ENCODE results near the gene RIPK4. TPM values are rescaled to one million over a fixed set of nuclear protein-coding genes. Genes with fewer than 3 reads are reported as not detected.

RIPK4 gene
- total RNA-seq, 3 donors from 2014 or later: 15.7 to 30.3 TPM; not detected in 1

- H3K4me3 ChIP-seq: no peak overlapping the region
- DNase-seq (ENCODE audit: low spot score in 2 of 2): peak in 1 of 2 donors; percentile 14
- no peak overlapping the region for H3K27ac ChIP-seq
- intact Hi-C loops (cut with DNase I; ENCODE audit: low total_unique reads): loop anchor here (5.0 kb wide), 1 partner anchor 167 kb away; no protein-coding TSS in a partner anchor
- no peaks in the 10 kb centered on the region for H3K27me3 ChIP-seq
- no peaks in the 10 kb centered on the region for H3K4me1 ChIP-seq
- H3K9me3 ChIP-seq: no peaks in the 10 kb centered on the region
- TF ChIP-seq, protein P1, sequence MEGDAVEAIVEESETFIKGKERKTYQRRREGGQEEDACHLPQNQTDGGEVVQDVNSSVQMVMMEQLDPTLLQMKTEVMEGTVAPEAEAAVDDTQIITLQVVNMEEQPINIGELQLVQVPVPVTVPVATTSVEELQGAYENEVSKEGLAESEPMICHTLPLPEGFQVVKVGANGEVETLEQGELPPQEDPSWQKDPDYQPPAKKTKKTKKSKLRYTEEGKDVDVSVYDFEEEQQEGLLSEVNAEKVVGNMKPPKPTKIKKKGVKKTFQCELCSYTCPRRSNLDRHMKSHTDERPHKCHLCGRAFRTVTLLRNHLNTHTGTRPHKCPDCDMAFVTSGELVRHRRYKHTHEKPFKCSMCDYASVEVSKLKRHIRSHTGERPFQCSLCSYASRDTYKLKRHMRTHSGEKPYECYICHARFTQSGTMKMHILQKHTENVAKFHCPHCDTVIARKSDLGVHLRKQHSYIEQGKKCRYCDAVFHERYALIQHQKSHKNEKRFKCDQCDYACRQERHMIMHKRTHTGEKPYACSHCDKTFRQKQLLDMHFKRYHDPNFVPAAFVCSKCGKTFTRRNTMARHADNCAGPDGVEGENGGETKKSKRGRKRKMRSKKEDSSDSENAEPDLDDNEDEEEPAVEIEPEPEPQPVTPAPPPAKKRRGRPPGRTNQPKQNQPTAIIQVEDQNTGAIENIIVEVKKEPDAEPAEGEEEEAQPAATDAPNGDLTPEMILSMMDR (IDR thresholded peaks at IDR 0.05): no peak
- TF ChIP-seq POLR2AphosphoS5 (IDR thresholded peaks at IDR 0.05) (no peak), POLR2A (IDR thresholded peaks at IDR 0.05) (no peak)
- H3K36me3 ChIP-seq: no peaks in the 10 kb centered on the region
Measured at GRCh38 chr21:41778930-41779600, 12.2 kb upstream of the RIPK4 start.

DNA sequence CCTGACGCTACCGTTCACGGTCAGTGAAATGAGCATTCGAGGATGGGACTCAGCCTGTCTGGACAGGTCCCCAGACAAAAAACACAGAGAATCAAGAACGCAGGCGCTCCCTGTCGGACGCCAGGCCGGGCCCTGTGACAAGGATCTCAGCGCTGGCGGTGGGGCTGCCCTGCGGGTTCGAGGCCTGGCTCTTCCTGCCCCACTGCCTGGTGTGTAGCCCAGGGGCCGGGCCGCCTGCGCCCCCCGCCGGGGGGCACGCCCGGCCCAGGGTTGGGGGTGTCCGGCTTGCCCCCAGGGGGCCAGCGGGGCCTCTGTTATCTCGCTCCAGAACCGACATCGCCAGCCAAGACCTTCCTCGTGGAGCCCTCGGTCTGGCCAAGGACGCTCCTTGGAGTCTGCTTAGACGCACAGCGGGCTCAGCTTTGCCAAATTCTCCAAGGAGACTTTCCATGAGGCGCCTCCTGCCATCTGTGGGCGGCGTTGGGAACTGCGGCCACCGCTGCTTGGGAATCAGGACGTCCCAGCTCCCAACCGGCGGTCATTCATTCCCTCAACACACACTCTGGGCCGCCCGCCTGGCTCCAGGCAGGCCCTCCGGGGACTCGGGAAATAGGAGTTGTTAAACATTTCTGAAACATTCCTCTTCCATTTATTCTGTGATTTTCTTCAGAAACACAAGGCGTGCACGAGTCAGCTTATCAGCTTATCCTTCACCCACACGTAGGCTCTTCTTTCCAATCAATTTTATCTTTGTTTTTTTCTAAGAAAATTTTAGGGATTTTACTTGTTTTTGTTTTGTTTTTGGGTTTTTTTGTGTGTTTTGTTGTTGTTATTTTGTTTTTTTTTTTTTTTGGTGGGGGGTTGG is 11.3 kb upstream of the RIPK4 start:
- Histone ChIP-seq H3K9me3 (no peaks in the 10 kb centered on the region), H3K27ac (peak overlapping the region; percentile 83 to 84), H3K27me3 (no peaks in the 10 kb centered on the region), H3K36me3 (no peaks in the 10 kb centered on the region), H3K4me1 (no peaks in the 10 kb centered on the region), H3K4me3 (peak overlapping the region in 2 of 3 donors; percentile 21 to 36)
- intact Hi-C loops (cut with DNase I; ENCODE audit: low total_unique reads): loop anchor here (5.0 kb wide), 1 partner anchor 166 kb away; no protein-coding TSS in a partner anchor
- DNase-seq (ENCODE audit: low spot score in 2 of 2): peak; percentile 93
- TF ChIP-seq, protein P1 (IDR thresholded peaks at IDR 0.05): peak; percentile 95 to 97 (median 95)
- TF ChIP-seq POLR2AphosphoS5 (IDR thresholded peaks at IDR 0.05) (peak; percentile 10 to 53 (median 18)), POLR2A (IDR thresholded peaks at IDR 0.05) (no peak)

DNA sequence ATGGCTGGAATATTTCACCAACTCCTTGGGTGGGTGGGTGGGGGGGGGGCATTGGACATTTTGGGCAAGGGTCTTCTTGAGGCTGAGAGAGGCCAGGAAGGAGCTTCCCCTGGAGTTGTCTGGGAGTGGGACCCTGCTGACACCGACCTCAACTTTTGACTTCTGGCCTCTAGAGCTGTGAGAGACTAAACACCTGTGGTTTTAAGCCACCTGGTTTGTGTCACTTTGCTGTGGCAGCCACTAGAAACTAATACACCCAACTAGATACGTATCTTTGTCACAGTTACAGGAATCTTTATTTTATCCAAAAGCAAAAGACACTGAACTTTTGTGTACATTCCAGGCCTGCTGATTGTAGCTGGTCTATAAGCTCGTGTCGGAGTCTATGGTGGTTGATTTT is 9.9 kb upstream of the RIPK4 start:
- H3K27me3 ChIP-seq: no peaks in the 10 kb centered on the region

GRCh38 chr21:41775149-41775472 is 8.3 kb upstream of the RIPK4 start:
- intact Hi-C loops (cut with DNase I; ENCODE audit: low total_unique reads): loop anchor here (5.0 kb wide), 1 partner anchor 163 kb away; no protein-coding TSS in a partner anchor
- H3K36me3 ChIP-seq: no peaks in the 10 kb centered on the region
- no peaks in the 10 kb centered on the region for H3K27me3 ChIP-seq
- peak overlapping the region; percentile 46 to 59 for H3K27ac ChIP-seq
- H3K9me3 ChIP-seq: no peaks in the 10 kb centered on the region
- H3K4me3 ChIP-seq: no peak overlapping the region
- TF ChIP-seq, protein P1 (IDR thresholded peaks at IDR 0.05): no peak
- TF ChIP-seq POLR2A (IDR thresholded peaks at IDR 0.05): no peak
- no peak for TF ChIP-seq POLR2AphosphoS5 (IDR thresholded peaks at IDR 0.05)
- H3K4me1 ChIP-seq: no peaks in the 10 kb centered on the region
- DNase-seq (ENCODE audit: low spot score in 2 of 2): no peak

More for the DNA sequence above, 9.9 kb upstream of the RIPK4 start:
- H3K4me3 ChIP-seq: no peak overlapping the region
- no peak for DNase-seq (ENCODE audit: low spot score in 2 of 2)
- intact Hi-C loops (cut with DNase I; ENCODE audit: low total_unique reads): loop anchor here (5.0 kb wide), 1 partner anchor 164 kb away; no protein-coding TSS in a partner anchor
- no peaks in the 10 kb centered on the region for H3K9me3 ChIP-seq
- no peaks in the 10 kb centered on the region for H3K4me1 ChIP-seq
- no peaks in the 10 kb centered on the region for H3K36me3 ChIP-seq
- H3K27ac ChIP-seq: peak overlapping the region in 1 of 2 donors; percentile 83
- no peak for TF ChIP-seq POLR2AphosphoS5 (IDR thresholded peaks at IDR 0.05)
- TF ChIP-seq, protein P1 (IDR thresholded peaks at IDR 0.05): no peak

All from breast epithelium (tissue), 4 donors.